MCF 10A (cell line): Measurements from ENCODE around the gene CRYZ. TPM values are rescaled to one million over a fixed set of nuclear protein-coding genes. Genes with fewer than 3 reads are reported as not detected.
"Not testable (repeated sequence)": the region's sequence is repeated elsewhere in the genome, so short reads cannot be mapped to it uniquely, and the experiment has no call there.

Source experiments
- BruUV-seq: library from RNA; stranded (reverse); fragments of 400-500 nt; replicated peaks from 2 replicates; lab custom pipeline; 2021; lab: Mats Ljungman, UMichigan
- CTCF ChIA-PET: fragments of 300-600 bp; sonication (Branson Sonifier 250); formaldehyde crosslinking; extraction: SDS; loops from one replicate; lab custom pipeline; 2021; ENCODE audit warnings: antibody characterized with exemption, inconsistent platforms; lab: Yijun Ruan, JAX
- POLR2A ChIA-PET: fragments of 300-600, 350-650 bp; sonication (Branson Sonifier 250); formaldehyde crosslinking; extraction: SDS; loops from one replicate; lab custom pipeline; 2020; ENCODE audit warnings: antibody characterized with exemption, inconsistent platforms; lab: Yijun Ruan, JAX
- DNase-seq: peaks from one replicate; pipeline ENCODE4 v3.0.0-alpha.2; 2018; ENCODE audit not compliant: unreplicated experiment
- H3K27ac Mint-ChIP-seq: one replicate; pipeline ENCODE4 v1.8.0; 2022; ENCODE audit warnings: mild to moderate bottlenecking, low read depth, mixed read lengths; ENCODE audit not compliant: unreplicated experiment
- H3K27me3 Mint-ChIP-seq: one replicate; pipeline ENCODE4 v1.8.0; 2022; ENCODE audit warnings: mixed read lengths; ENCODE audit not compliant: insufficient read depth, unreplicated experiment
- H3K36me3 Mint-ChIP-seq: one replicate; pipeline ENCODE4 v1.8.0; 2022; ENCODE audit warnings: mild to moderate bottlenecking, moderate library complexity, mixed read lengths; ENCODE audit not compliant: insufficient read depth, unreplicated experiment
- H3K4me1 Mint-ChIP-seq: one replicate; pipeline ENCODE4 v1.8.0; 2022; ENCODE audit warnings: mixed read lengths; ENCODE audit not compliant: insufficient read depth, unreplicated experiment
- H3K4me3 Mint-ChIP-seq: one replicate; pipeline ENCODE4 v1.8.0; 2022; ENCODE audit warnings: mild to moderate bottlenecking, moderate library complexity, mixed read lengths; ENCODE audit not compliant: unreplicated experiment
- H3K9me3 Mint-ChIP-seq: one replicate; pipeline ENCODE4 v1.8.0; 2022; ENCODE audit warnings: mixed read lengths; ENCODE audit not compliant: unreplicated experiment
- CTCF ChIP-seq: fragments of 200-600 bp; IDR thresholded peaks from one replicate; pipeline ENCODE4 v1.8.0; 2022; ENCODE audit warnings: antibody characterized with exemption, mild to moderate bottlenecking; ENCODE audit not compliant: unreplicated experiment
- intact Hi-C: fragments of 100-400 bp; cut with micrococcal nuclease; formaldehyde crosslinking; loops from 2 replicates; pipeline ENCODE4 v1.14.1; 2022
- total RNA-seq: library from RNA; stranded (reverse); gene quantifications from 2 replicates; pipeline ENCODE4 v1.2.3, GENCODE V29; 2022

The CRYZ gene
- total RNA-seq, 1 experiment from 2014 or later: 5.8 TPM

DNA sequence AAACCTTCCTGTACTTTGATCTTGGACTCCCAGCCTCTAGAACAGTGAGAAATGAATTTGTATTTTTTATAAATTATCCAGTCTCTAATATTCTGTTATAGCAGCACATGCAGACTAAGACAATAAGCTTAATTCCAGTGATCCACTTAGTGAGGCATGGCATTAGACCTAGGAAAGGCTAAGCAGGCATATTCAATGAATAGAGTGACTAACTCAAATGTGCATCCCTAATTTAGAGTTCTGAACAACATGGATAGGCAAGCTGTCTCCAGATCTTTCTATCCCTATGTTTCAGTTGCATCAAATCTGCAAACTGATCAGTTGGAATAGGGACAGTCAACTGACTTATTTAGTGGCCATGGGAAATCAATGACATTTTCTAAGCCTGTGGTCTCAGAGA is 54.9 kb downstream of the CRYZ start:
- no peaks in the 10 kb centered on the region for H3K36me3 Mint-ChIP-seq
- no peak overlapping the region for H3K4me3 Mint-ChIP-seq
- H3K9me3 Mint-ChIP-seq: no peaks in the 10 kb centered on the region
- no peak for DNase-seq
- H3K27ac Mint-ChIP-seq: no peak overlapping the region
- POLR2A ChIA-PET: no interaction called here
- no peaks in the 10 kb centered on the region for H3K4me1 Mint-ChIP-seq
- BruUV-seq: no TSS peak
- no peaks in the 10 kb centered on the region for H3K27me3 Mint-ChIP-seq
- CTCF ChIA-PET: interaction anchor here (0.7 kb wide), 1 partner anchor 31 kb away, joined by 3 read pairs; no protein-coding TSS in a partner anchor
- intact Hi-C loops: no loop called here
- TF ChIP-seq CTCF: no peak

DNA sequence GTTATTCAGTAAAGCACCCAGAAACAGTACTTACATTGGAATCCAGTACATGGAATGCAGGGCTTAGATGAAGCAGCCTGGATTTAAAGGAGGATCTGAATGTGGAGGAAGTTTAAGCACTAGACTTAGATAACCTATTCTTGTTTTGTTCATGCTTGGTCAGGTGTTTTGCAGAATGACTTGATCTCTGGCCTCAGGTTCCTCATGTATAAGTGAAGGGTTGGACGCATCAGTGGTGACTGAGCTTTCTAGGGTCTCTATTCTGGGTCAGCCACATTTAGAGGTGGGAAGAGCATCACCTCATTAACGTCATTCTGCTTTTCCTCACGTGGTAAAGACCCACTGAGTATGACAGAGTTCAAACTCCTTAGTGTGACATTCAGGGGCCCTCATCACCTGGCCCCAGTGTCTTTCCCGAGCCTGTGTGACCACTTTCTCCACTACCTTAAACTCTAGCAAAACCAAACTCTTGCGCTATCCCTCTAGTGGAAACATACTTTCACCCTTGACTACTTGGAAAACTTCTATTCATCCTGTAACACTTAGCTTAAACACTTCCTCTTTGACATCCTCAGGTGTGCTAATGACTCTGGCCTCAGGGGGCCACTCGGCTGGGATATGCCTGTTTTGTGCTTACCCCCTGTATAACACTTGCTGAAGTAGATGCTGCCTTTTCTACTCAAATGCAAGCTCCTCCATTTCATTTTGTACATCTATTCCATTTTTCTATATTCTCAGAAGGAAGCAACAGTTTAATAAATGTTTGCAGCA is 58.4 kb downstream of the CRYZ start:
- Mint-ChIP-seq H3K27me3 (no peaks in the 10 kb centered on the region), H3K36me3 (no peaks in the 10 kb centered on the region), H3K4me3 (no peak overlapping the region), H3K27ac (no peak overlapping the region), H3K4me1 (no peaks in the 10 kb centered on the region), H3K9me3 (peaks cover 9% of the 10 kb centered on the region)
- no peak for DNase-seq
- no peak for TF ChIP-seq CTCF
- no TSS peak for BruUV-seq
- intact Hi-C loops: no loop called here
- CTCF ChIA-PET: interaction anchor here (0.8 to 1.5 kb wide), 5 partner anchors 15 to 59 kb away, joined by 3 to 8 read pairs (median 3); no protein-coding TSS in a partner anchor
- POLR2A ChIA-PET: no interaction called here

DNA sequence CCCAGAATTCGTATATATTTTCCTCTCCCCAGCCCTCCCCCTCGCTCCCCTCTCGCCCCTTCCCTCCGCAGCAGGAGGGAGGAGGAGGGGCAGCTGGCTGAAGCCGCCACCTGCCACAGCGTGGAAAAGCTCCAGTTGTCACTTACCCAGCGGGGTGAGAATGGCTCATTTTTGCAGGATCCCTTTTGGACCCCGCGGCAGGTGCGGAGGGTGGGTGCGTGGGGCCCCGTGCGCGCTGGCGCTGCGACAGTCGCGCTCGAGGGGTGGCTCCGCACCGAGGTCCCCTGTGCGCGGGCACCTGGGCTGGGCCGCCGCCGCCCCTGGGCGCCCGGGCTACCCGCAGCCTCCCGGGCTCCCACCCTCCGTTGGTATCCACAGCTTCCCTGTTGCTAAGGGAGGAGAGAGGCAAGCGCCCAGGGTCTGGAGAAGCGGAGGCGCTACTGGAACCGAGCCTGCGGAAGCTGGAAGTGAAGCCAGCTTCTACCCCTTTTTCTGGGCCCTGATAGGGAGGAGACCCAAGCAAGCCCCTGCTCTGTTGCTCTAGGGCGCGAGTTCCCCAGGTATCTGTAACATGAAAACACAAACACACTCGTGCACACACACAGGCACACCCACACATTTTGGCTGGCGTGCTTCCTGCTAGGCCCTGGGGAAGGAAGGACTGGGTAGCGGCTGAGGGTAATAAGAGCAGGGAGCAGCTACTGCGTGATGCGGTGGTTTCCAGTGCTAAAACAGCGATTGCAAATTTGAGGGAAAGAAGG is 59.3 kb downstream of the CRYZ start, which contains the start of gene ERICH3:
ERICH3 (minus strand) TSS at position 442 of the 761 bp plus-strand sequence; CDS start at position 169, 273 bp downstream.
- TF ChIP-seq CTCF: no peak
- H3K27me3 Mint-ChIP-seq: no peaks in the 10 kb centered on the region
- no TSS peak for BruUV-seq
- peaks cover 9% of the 10 kb centered on the region for H3K9me3 Mint-ChIP-seq
- no peak within 1 kb of the TSS for H3K4me3 Mint-ChIP-seq
- no peaks in the 10 kb centered on the region for H3K36me3 Mint-ChIP-seq
- H3K4me1 Mint-ChIP-seq: no peaks in the 10 kb centered on the region
- H3K27ac Mint-ChIP-seq: no peak within 1 kb of the TSS
- ChIA-PET CTCF (interaction anchor here (0.8 to 1.0 kb wide), 3 partner anchors 16 to 60 kb away, joined by 3 to 6 read pairs (median 3); no protein-coding TSS in a partner anchor), POLR2A (no interaction called here)
- DNase-seq: no peak
- intact Hi-C loops: no loop called here

GRCh38 chr1:74670866-74671265 is 62.0 kb downstream of the CRYZ start:
- H3K27ac Mint-ChIP-seq, BruUV-seq, H3K4me1 Mint-ChIP-seq, DNase-seq, CTCF ChIA-PET, H3K9me3 Mint-ChIP-seq, H3K4me3 Mint-ChIP-seq, POLR2A ChIA-PET, H3K27me3 Mint-ChIP-seq, intact Hi-C loops, H3K36me3 Mint-ChIP-seq: not testable (repeated sequence)

Other genes starting within 250 kb of the CRYZ start
- gene LRRC53, start 220.4 kb downstream of the CRYZ start, total RNA-seq: not detected in 2 replicates
- not detected in 2 replicates for gene ERICH3, start 59.3 kb downstream of the CRYZ start, total RNA-seq
- 22.6 and 24.4 TPM in 2 replicates for gene TYW3, start 102 bp upstream of the CRYZ start, total RNA-seq